Kidney epithelial cell (primary cell): ENCODE measurements around the gene SLC5A5. TPM values are rescaled to one million over a fixed set of nuclear protein-coding genes. Genes with fewer than 3 reads are reported as not detected.

ENCODE experiments used
- DNase-seq: peaks from one replicate; pipeline ENCODE4 v3.0.0-alpha.2; 2010; ENCODE audit warnings: low read depth
- H3K27me3 ChIP-seq: 2 replicates; pipeline ENCODE4 v1.6.0; 2011; ENCODE audit warnings: low read length; ENCODE audit not compliant: control insufficient read depth, insufficient read depth
- H3K36me3 ChIP-seq: 2 replicates; pipeline ENCODE4 v1.5.1; 2011; ENCODE audit warnings: low read length; ENCODE audit not compliant: control insufficient read depth, insufficient read depth
- H3K4me3 ChIP-seq: 2 replicates; pipeline ENCODE4 v1.5.1; 2011; ENCODE audit warnings: low read depth, mild to moderate bottlenecking, control low read depth, low read length
- total RNA-seq: library from RNA; depleted of rRNA; stranded (reverse); fragments of >200 nt; gene quantifications from 2 replicates; pipeline ENCODE4 v1.2.3, GENCODE V29; 2015
- TF ChIP-seq, protein P1 (sequence below): IDR thresholded peaks from 2 replicates; pipeline ENCODE4 v1.5.1; 2011; ENCODE audit warnings: mild to moderate bottlenecking, moderate library complexity, low read length, control low read depth, inconsistent platforms; ENCODE audit not compliant: insufficient read depth, poor library complexity, severe bottlenecking

SLC5A5 gene
- total RNA-seq, 1 donor from 2014 or later: 0.13 TPM

DNA sequence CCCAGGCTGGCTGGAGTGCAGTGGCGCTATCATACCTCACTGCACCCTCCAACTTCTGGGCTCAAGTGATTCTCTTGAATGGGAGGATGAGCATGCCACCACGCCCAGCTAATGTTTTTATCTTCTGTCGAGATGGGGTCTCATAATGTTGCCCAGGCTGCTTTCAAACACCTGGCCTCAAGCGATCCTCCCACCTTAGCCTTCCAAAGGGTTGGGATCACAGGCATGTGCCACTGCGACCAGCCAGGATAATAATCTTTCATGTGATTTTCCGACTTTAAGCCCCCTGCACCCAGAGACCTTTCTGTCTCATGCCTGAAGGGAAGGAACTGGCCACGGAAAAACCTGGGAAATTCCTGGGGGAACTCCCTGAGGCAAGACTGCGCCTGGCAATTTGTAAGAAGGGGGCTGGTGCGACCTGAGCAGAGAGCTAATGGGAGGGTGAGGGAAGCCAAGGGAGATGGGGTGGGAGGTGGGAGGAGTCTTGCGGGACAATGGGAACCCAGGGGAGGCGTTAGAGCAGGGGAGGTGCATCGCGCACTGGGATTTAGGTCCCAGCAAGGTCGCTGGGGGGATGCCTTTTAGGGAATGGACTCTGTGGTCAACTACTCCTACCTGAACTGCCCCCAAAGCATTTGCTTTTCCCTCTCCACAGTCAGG is 59.9 kb downstream of the SLC5A5 start:
- Histone ChIP-seq H3K27me3 (no peaks in the 10 kb centered on the region), H3K36me3 (no peaks in the 10 kb centered on the region), H3K4me3 (no peak overlapping the region)
- DNase-seq: no peak
- TF ChIP-seq, protein P1, sequence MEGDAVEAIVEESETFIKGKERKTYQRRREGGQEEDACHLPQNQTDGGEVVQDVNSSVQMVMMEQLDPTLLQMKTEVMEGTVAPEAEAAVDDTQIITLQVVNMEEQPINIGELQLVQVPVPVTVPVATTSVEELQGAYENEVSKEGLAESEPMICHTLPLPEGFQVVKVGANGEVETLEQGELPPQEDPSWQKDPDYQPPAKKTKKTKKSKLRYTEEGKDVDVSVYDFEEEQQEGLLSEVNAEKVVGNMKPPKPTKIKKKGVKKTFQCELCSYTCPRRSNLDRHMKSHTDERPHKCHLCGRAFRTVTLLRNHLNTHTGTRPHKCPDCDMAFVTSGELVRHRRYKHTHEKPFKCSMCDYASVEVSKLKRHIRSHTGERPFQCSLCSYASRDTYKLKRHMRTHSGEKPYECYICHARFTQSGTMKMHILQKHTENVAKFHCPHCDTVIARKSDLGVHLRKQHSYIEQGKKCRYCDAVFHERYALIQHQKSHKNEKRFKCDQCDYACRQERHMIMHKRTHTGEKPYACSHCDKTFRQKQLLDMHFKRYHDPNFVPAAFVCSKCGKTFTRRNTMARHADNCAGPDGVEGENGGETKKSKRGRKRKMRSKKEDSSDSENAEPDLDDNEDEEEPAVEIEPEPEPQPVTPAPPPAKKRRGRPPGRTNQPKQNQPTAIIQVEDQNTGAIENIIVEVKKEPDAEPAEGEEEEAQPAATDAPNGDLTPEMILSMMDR: no peak

DNA sequence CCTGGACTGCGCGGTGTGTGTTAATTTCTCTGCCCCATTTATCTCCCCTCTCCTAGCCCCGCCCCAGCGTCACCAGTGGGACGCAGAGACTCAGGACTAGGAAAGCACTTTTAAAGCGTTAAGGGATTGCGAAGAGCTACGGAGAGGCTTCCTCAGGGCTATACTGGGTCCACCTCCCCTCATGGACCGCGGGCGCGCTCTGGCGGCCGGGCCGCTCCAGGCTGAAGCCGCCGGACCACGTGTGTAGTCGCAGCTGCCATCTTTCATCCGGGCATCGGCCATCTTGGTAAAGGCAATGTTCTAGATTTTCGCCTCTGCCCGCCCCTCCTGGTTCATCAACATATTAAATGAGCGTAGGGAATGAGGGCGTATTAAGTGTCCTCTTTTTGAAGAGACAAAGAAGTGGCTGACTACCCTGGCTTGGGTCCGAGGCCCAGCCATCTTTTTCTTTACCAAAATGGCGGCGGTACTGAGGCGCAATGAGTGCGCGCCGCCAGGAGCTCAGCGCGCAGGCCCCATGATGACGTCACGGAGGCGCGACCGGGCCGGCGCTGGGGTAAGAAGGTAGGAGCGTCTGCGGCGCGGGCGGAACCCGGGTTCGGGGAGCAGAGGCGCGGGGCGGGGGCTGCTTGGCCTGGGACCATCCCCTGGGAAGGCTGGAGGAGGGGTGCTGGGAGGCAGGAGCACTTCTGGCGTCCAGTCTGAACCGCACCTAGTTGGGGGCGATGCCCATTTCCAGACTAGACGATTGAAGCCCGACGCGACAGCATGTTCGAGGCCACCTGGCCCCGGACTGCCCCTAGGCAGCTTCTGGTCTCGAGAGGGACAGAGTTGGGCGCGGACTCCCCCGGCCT is 61.0 kb downstream of the SLC5A5 start, which contains the start of gene CCDC124:
Gene CCDC124 (plus strand): TSS at position 531 of the 854 bp plus-strand sequence. CDS start 3,406 bp downstream, outside the sequence.
- H3K27me3 ChIP-seq: no peaks in the 10 kb centered on the region
- DNase-seq: peak; percentile 55
- TF ChIP-seq, protein P1: peak; percentile 96

DNA sequence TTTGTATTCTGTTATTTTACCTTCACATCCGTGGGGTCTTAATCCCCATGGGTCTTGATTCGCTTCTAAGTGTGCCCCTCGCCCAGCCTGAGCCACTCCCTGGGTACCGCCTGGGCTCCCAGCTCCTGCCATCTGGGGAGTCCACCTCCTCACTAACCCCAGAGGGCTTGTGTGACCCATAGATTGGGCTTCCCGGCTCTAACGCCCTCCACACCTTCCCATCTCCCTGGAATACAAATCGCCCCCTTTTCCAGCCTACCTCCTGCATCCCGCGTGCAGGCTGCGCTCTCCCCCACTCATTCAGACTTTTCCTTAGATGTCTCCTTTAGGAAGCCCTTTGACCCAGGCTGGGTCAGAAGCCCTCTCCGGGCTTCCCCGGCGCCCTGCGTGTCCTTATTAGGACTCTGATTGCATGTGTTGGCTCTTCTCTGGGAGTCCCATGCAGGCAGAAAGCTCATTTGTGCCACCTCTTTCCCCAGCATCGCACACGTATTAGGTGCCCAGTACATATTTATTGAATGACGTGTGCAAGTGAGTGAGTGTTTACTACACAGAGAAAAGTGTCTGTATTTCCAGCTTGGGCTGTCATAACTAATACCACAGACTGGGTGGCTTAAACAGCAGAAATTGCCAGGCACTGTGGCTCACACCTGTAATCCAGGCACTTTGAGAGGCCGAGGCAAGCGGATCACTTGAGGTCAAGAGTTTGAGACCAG is 61.8 kb downstream of the SLC5A5 start:
- H3K36me3 ChIP-seq: no peaks in the 10 kb centered on the region
- H3K4me3 ChIP-seq: peak overlapping the region; percentile 100
- TF ChIP-seq, protein P1: no peak
- DNase-seq: no peak
- no peaks in the 10 kb centered on the region for H3K27me3 ChIP-seq

More for the DNA sequence above, 61.0 kb downstream of the SLC5A5 start, which contains the start of gene CCDC124:
- Histone ChIP-seq H3K4me3 (peak within 1 kb of the TSS; percentile 100), H3K36me3 (no peaks in the 10 kb centered on the region)

DNA sequence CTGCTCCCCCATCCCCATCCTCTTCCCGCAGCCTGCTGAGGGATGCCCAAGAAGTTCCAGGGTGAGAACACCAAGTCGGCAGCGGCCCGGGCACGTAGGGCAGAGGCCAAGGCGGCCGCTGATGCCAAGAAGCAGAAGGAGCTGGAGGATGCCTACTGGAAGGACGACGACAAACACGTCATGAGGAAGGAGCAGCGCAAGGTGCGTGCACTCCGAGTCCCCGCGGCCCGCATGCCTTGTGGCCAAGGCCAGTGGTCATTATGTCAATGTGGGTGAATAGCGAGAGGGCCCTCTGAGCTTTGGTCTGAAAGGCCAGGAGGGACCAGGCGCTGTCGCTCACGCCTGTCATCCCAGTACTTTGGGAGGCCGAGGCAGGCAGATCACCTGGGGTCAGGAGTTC is 64.6 kb downstream of the SLC5A5 start:
- TF ChIP-seq, protein P1: no peak

DNA sequence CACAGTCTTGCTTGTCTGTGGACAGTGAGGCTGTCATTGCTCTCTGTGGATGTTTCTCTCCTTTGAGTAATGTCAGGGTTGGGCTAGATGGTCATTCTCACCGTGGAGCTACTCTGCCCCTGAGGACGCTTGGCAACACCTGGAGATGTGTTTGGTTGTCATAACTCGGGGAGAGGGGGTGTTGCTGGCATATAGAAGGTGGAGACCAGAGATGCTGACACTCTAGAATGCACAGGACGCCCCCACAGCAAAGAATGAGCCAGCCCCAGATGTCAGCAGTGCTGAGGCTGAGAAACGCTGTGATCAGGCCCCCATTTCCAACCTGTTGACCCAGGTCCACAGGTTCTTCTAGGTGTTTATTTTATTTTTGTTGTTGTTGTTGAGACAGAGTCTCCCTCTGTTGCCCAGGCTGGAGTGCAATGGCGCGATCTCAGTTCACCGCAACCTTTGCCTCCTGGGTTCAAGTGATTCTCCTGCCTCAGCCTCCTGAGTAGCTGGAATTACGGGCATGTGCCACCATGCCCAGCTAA is 65.7 kb downstream of the SLC5A5 start:
- Histone ChIP-seq H3K4me3 (no peak overlapping the region), H3K36me3 (peaks cover 2% of the 10 kb centered on the region), H3K27me3 (no peaks in the 10 kb centered on the region)
- no peak for DNase-seq
- TF ChIP-seq, protein P1: no peak

More for the DNA sequence above, 64.6 kb downstream of the SLC5A5 start:
- H3K27me3 ChIP-seq: no peaks in the 10 kb centered on the region
- DNase-seq: no peak
- peaks cover 2% of the 10 kb centered on the region for H3K36me3 ChIP-seq
- no peak overlapping the region for H3K4me3 ChIP-seq
